Hepatocyte (in vitro differentiated cells): Measurements from ENCODE around the gene EIF2AK2.

Experiments used
- CTCF ChIP-seq: fragments of 200-600 bp; sonication (generic); IDR thresholded peaks from 2 replicates; pipeline ENCODE4 v1.5.1; 2016; ENCODE audit warnings: antibody characterized with exemption, mild to moderate bottlenecking; ENCODE audit not compliant: poor library complexity
- EZH2 ChIP-seq: fragments of 200-600 bp; sonication (generic); IDR thresholded peaks from 2 replicates; pipeline ENCODE4 v1.6.1; 2016; ENCODE audit warnings: antibody characterized with exemption, mild to moderate bottlenecking, borderline replicate concordance

- TF ChIP-seq CTCF (no peak), EZH2 (no peak)
Measured at GRCh38 chr2:37119157-37119556, 37.6 kb downstream of the EIF2AK2 start.
